HEK293T (cell line): Measurements from ENCODE around the gene MRPS9.

Experiments
- CTCF ChIA-PET: fragments of 350-600 bp; formaldehyde crosslinking; extraction: SDS; loops from one replicate; lab custom pipeline; 2021; ENCODE audit warnings: antibody characterized with exemption, inconsistent platforms; lab: Yijun Ruan, JAX
- POLR2A ChIA-PET: fragments of 350-600 bp; formaldehyde crosslinking; extraction: SDS; loops from one replicate; lab custom pipeline; 2020; ENCODE audit warnings: antibody characterized with exemption, inconsistent platforms; lab: Yijun Ruan, JAX
- DNase-seq: peaks from one replicate; pipeline ENCODE4 v3.0.0; 2012; ENCODE audit warnings: mixed read lengths; ENCODE audit errors: extremely low spot score
- ARNT ChIP-seq: fragments of 450-650 bp; IDR thresholded peaks from 2 replicates; pipeline ENCODE4 v1.6.1; 2017; ENCODE audit warnings: mild to moderate bottlenecking
- BHLHE40 ChIP-seq: fragments of 450-650 bp; IDR thresholded peaks from 2 replicates; pipeline ENCODE4 v1.6.1; 2016; ENCODE audit warnings: mild to moderate bottlenecking, moderate library complexity, borderline replicate concordance
- CTBP1 ChIP-seq: fragments of 450-650 bp; IDR thresholded peaks from 2 replicates; pipeline ENCODE4 v1.6.1; 2016; ENCODE audit warnings: borderline replicate concordance
- ELF4 ChIP-seq: fragments of 450-650 bp; IDR thresholded peaks from 2 replicates; pipeline ENCODE4 v1.6.1; 2017; ENCODE audit warnings: antibody characterized with exemption
- FOXA1 ChIP-seq: fragments of 450-650 bp; IDR thresholded peaks from 2 replicates; pipeline ENCODE4 v1.6.1; 2016; ENCODE audit warnings: mild to moderate bottlenecking
- FOXK2 ChIP-seq: fragments of 450-650 bp; IDR thresholded peaks from 2 replicates; pipeline ENCODE4 v1.6.1; 2016; ENCODE audit warnings: mild to moderate bottlenecking
- FOXM1 ChIP-seq: fragments of 450-650 bp; IDR thresholded peaks from 2 replicates; pipeline ENCODE4 v1.6.1; 2017; ENCODE audit warnings: mild to moderate bottlenecking, borderline replicate concordance
- HDGF ChIP-seq: fragments of 450-650 bp; IDR thresholded peaks from 2 replicates; pipeline ENCODE4 v1.6.1; 2017; ENCODE audit warnings: antibody characterized with exemption, borderline replicate concordance
- L3MBTL2 ChIP-seq: fragments of 450-650 bp; conservative IDR thresholded peaks from 2 replicates; pipeline ENCODE4 v1.6.1; 2016; ENCODE audit warnings: mild to moderate bottlenecking
- LEF1 ChIP-seq: fragments of 450-650 bp; IDR thresholded peaks from 2 replicates; pipeline ENCODE4 v1.6.1; 2017; ENCODE audit warnings: mild to moderate bottlenecking, borderline replicate concordance
- NFRKB ChIP-seq: fragments of 450-650 bp; IDR thresholded peaks from 2 replicates; pipeline ENCODE4 v1.6.1; 2016; ENCODE audit warnings: mild to moderate bottlenecking, moderate library complexity
- PKNOX1 ChIP-seq: fragments of 450-650 bp; IDR thresholded peaks from 2 replicates; pipeline ENCODE4 v1.6.1; 2016
- SP1 ChIP-seq: fragments of 450-650 bp; IDR thresholded peaks from 2 replicates; pipeline ENCODE4 v1.6.1; 2017
- SUZ12 ChIP-seq: fragments of 450-650 bp; IDR thresholded peaks from 2 replicates; pipeline ENCODE4 v1.6.1; 2016; ENCODE audit warnings: mild to moderate bottlenecking
- TARDBP ChIP-seq: fragments of 450-650 bp; IDR thresholded peaks from 2 replicates; pipeline ENCODE4 v1.6.1; 2016
- ZNF384 ChIP-seq: fragments of 450-650 bp; IDR thresholded peaks from 2 replicates; pipeline ENCODE4 v1.6.1; 2016

The MRPS9 gene

GRCh38 chr2:105143094-105143466 is 105.2 kb downstream of the MRPS9 start:
- POLR2A ChIA-PET = no interaction called here
- CTCF ChIA-PET = no interaction called here
- no peak for TF ChIP-seq PKNOX1
- no peak for TF ChIP-seq ARNT
- TF ChIP-seq HDGF = no peak
- TF ChIP-seq SUZ12 = no peak
- DNase-seq = no peak

GRCh38 chr2:105143467-105144151 is 105.7 kb downstream of the MRPS9 start:
- TF ChIP-seq FOXA1 (no peak), ZNF384 (no peak), ARNT (no peak), HDGF (no peak), ELF4 (no peak), CTBP1 (no peak), TARDBP (no peak), FOXK2 (no peak), SP1 (no peak), L3MBTL2 (no peak), FOXM1 (no peak), BHLHE40 (no peak)
- CTCF ChIA-PET = no interaction called here
- peak; percentile 41 for DNase-seq
- POLR2A ChIA-PET = no interaction called here

DNA sequence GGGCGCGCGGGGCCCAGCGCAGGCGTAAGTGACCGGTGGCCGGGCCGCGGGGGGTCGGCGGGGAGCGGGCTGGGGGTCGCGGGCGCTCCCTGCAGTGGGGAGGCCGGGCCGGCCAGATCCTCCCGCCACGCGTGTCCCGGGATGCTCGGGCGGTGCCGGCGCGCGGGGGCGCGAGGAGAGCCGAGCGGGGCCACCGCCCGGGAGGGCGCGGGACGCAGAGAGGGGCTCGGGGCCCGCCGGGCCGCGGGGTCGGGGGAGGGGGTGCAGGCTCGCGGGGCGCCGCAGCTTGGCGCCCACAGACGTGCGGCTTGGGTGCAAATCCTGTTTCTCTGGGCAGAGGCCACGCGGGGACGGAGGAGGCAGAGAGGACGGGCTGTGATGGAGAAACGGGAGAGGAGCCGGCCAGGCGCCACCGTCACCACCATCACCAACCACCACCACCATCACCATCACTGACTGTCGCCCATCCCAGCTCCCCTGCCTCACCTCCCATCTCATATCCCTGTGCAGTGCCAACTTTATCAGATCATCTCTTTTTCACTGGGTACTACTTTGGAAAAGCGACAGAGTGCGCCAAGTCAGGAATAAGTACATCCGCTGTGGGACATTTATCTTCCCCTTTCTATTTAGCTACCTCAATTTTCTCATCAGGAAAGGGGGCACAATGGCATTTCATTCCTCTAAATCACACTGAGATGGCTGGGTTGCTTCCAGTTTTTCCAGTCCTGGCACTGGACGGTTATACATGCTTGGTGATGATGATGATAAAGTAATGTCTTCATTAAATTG is 106.5 kb downstream of the MRPS9 start:
- DNase-seq = no peak
- POLR2A ChIA-PET = no interaction called here
- CTCF ChIA-PET = no interaction called here
- TF ChIP-seq ZNF384 = no peak
- no peak for TF ChIP-seq LEF1
- no peak for TF ChIP-seq NFRKB
- no peak for TF ChIP-seq L3MBTL2
- TF ChIP-seq SP1 = no peak
- TF ChIP-seq FOXK2 = no peak
- no peak for TF ChIP-seq FOXA1
- no peak for TF ChIP-seq BHLHE40
- TF ChIP-seq TARDBP = no peak
- TF ChIP-seq PKNOX1 = no peak
- TF ChIP-seq FOXM1 = no peak
- no peak for TF ChIP-seq CTBP1
- TF ChIP-seq ARNT = no peak

- POLR2A ChIA-PET = no interaction called here
- TF ChIP-seq TARDBP (no peak), SUZ12 (no peak)
- DNase-seq = no peak
- CTCF ChIA-PET = no interaction called here
These were observed 107.1 kb downstream of the MRPS9 start for GRCh38 chr2:105144941-105145300.

DNA sequence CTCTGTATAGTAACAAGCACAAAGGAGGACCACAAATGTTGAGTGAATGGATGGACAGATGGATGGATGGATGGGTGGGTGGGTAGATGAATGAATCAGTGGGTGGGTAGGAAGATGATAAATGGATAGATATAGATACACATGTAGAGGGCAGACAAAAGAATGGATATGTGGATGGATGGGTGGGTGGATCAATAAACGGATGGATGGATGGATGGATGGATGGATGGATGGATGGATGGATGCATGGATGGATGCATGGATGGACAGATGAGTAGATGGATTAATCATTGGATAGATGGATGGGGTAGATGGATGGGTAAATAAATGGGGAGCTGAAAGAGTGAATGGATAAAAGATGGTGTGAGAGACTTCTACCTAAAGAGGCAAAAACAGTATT is 111.4 kb downstream of the MRPS9 start:
- no peak for TF ChIP-seq ZNF384
- no peak for TF ChIP-seq SUZ12
- TF ChIP-seq HDGF = no peak
- no peak for TF ChIP-seq PKNOX1
- TF ChIP-seq CTBP1 = no peak
- no peak for TF ChIP-seq NFRKB
- TF ChIP-seq FOXA1 = no peak
- no peak for TF ChIP-seq FOXK2
- no peak for TF ChIP-seq ARNT
- no peak for TF ChIP-seq TARDBP
- TF ChIP-seq FOXM1 = no peak
- TF ChIP-seq BHLHE40 = no peak
- no peak for DNase-seq
- ChIA-PET CTCF (no interaction called here), POLR2A (no interaction called here)
